Gastrocnemius medialis (tissue), 4 donors: ENCODE results near the gene SPOCK1. TPM values are rescaled to one million over a fixed set of nuclear protein-coding genes. Genes with fewer than 3 reads are reported as not detected.

ENCODE experiments used
- ATAC-seq, 2 donors: fragments of 150-250 bp; one replicate each; pipeline ENCODE4 v1.9.1; 2016
- DNase-seq, 2 donors: peaks; one replicate each; pipeline ENCODE4 v3.0.0-alpha.2; 2019
- H3K27ac ChIP-seq, 4 donors: fragments of 200-600 bp; sonication (generic); 1 replicate in 1 of 4; 2 replicates in 3 of 4; pipeline ENCODE4 v1.5.1; 2016 to 2018; ENCODE audit warnings: mild to moderate bottlenecking in 2 of 4, moderate library complexity in 1 of 4
- H3K27me3 ChIP-seq, 3 donors: fragments of 200-600 bp; sonication (generic) in 2 of 3; 1 replicate in 1 of 3; 2 replicates in 2 of 3; pipeline versions ENCODE4 v1.5.1 to v1.6.0; 2016 to 2019; ENCODE audit warnings: mild to moderate bottlenecking in 1 of 3, moderate library complexity in 1 of 3
- H3K36me3 ChIP-seq, 2 donors: fragments of 200-600 bp; sonication (generic) in 1 of 2; one replicate each; pipeline ENCODE4 v1.5.1; 2017 to 2018
- H3K4me1 ChIP-seq, 2 donors: fragments of 200-600 bp; sonication (generic) in 1 of 2; one replicate each; pipeline ENCODE4 v1.5.1; 2016 to 2017; ENCODE audit warnings: mild to moderate bottlenecking in 2 of 2
- H3K4me3 ChIP-seq, 4 donors: fragments of 200-600 bp; sonication (generic) in 3 of 4; 1 replicate in 1 of 4; 2 replicates in 3 of 4; pipeline ENCODE4 v1.5.1; 2016 to 2019; ENCODE audit warnings: mild to moderate bottlenecking in 2 of 4
- H3K9me3 ChIP-seq, 3 donors: fragments of 200-600 bp; sonication (generic) in 2 of 3; 1 replicate in 1 of 3; 2 replicates in 2 of 3; pipeline ENCODE4 v1.5.1; 2016 to 2019
- POLR2A ChIP-seq, 2 donors: fragments of 450-650 bp; IDR thresholded peaks; one replicate each; pipeline ENCODE4 v1.6.1; 2017; ENCODE audit warnings: antibody characterized with exemption in 2 of 2, mild to moderate bottlenecking in 2 of 2, moderate library complexity in 2 of 2
- in situ Hi-C, 4 donors: fragments of 200-750 bp; cut with MboI; loops; one replicate each; pipeline versions ENCODE4 v1.15.0 to v1.8.0; 2017; ENCODE audit warnings: low sequenced_read_pairs in 4 of 4
- intact Hi-C: fragments of 100-400 bp; cut with DNase I; formaldehyde crosslinking; loops from one replicate; pipeline ENCODE4 v1.15.1; 2023; ENCODE audit warnings: low total_unique reads
- total RNA-seq, 4 donors: library from RNA; depleted of rRNA; stranded (reverse); fragments of >200 nt; gene quantifications; one replicate each; pipeline versions ENCODE4 v1.1.0 to v1.2.3, GENCODE V29; 2016
- TF ChIP-seq, protein P1 (sequence below), 5 experiments: fragments of 450-650 bp in 3 of 5; fragments of 200-600 bp in 2 of 5; sonication (generic) in 2 of 5; IDR thresholded peaks in 4 of 5; conservative IDR thresholded peaks in 1 of 5; 1 replicate in 4 of 5; 2 replicates in 1 of 5; pipeline ENCODE4 v1.5.1; 2016 to 2019; ENCODE audit warnings: antibody characterized with exemption in 5 of 5, mild to moderate bottlenecking in 3 of 5, moderate library complexity in 3 of 5

Gene SPOCK1
- total RNA-seq, 4 donors from 2014 or later: 5.8 to 33.8 (median 25.3) TPM

DNA sequence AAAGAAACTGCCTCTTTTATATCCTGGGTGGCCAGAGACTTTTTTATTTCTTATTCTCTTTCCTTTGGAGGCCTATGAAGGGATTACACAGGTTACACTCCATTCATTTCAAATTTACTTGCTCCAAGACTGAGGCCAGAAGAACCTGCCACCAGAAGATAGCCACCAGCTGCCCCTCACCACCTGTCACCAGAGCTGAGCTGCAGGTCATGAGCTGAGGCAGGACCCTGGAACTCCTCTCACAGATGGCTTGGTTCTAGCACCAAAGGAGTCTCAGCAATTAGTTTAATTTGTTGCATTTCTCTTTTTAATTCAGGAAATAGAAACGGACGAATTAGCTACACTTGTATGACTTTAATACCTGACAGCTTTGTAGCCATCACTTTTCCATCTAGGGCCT lies 313.9 kb downstream of the SPOCK1 start:
- DNase-seq (no peak), ATAC-seq (no peak)
- H3K4me3 ChIP-seq: no peak overlapping the region
- H3K4me1 ChIP-seq: no peaks in the 10 kb centered on the region
- in situ Hi-C loops: no loop called here
- H3K27me3 ChIP-seq: no peaks in the 10 kb centered on the region
- no peak for TF ChIP-seq POLR2A (IDR thresholded peaks at IDR 0.05)
- TF ChIP-seq, protein P1, sequence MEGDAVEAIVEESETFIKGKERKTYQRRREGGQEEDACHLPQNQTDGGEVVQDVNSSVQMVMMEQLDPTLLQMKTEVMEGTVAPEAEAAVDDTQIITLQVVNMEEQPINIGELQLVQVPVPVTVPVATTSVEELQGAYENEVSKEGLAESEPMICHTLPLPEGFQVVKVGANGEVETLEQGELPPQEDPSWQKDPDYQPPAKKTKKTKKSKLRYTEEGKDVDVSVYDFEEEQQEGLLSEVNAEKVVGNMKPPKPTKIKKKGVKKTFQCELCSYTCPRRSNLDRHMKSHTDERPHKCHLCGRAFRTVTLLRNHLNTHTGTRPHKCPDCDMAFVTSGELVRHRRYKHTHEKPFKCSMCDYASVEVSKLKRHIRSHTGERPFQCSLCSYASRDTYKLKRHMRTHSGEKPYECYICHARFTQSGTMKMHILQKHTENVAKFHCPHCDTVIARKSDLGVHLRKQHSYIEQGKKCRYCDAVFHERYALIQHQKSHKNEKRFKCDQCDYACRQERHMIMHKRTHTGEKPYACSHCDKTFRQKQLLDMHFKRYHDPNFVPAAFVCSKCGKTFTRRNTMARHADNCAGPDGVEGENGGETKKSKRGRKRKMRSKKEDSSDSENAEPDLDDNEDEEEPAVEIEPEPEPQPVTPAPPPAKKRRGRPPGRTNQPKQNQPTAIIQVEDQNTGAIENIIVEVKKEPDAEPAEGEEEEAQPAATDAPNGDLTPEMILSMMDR (IDR thresholded peaks at IDR 0.05 in 4 of 5, conservative IDR thresholded peaks at IDR 0.05 in 1 of 5): no peak
- H3K9me3 ChIP-seq: no peaks in the 10 kb centered on the region
- H3K27ac ChIP-seq: no peak overlapping the region
- intact Hi-C loops: no loop called here
- H3K36me3 ChIP-seq: no peaks in the 10 kb centered on the region

- intact Hi-C loops (no loop called here), in situ Hi-C loops (no loop called here)
- ATAC-seq: no peak
- DNase-seq: no peak
- no peaks in the 10 kb centered on the region for H3K27me3 ChIP-seq
- H3K4me3 ChIP-seq: no peak overlapping the region
- no peaks in the 10 kb centered on the region for H3K9me3 ChIP-seq
- H3K4me1 ChIP-seq: no peaks in the 10 kb centered on the region
- no peaks in the 10 kb centered on the region for H3K36me3 ChIP-seq
- no peak overlapping the region for H3K27ac ChIP-seq
- no peak for TF ChIP-seq POLR2A (IDR thresholded peaks at IDR 0.05)
- TF ChIP-seq, protein P1 (IDR thresholded peaks at IDR 0.05 in 4 of 5, conservative IDR thresholded peaks at IDR 0.05 in 1 of 5): no peak
These were observed 314.4 kb downstream of the SPOCK1 start for GRCh38 chr5:137184734-137185133.

DNA sequence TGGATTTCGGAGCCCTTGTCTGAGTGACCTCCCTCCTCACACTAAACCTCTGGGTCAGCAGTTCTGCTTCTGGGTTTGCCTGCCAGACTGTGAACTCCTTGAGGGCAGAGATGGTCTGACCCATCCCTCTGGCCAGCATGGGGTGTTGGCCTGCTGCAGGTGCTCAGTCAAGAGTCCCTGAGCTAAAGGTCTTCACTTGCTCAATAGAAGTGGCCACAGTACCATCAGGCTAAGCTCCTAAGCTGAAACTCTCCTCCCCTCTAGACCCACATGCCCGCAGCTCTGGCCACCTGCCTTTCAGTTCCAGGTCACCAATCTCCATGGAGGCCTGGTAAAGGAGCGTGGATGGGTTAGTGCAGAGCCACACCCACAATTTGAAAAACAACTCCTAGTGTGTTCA lies 316.6 kb downstream of the SPOCK1 start:
- TF ChIP-seq, protein P1 (IDR thresholded peaks at IDR 0.05 in 4 of 5, conservative IDR thresholded peaks at IDR 0.05 in 1 of 5): no peak
- no peak for TF ChIP-seq POLR2A (IDR thresholded peaks at IDR 0.05)
- Histone ChIP-seq H3K36me3 (no peaks in the 10 kb centered on the region), H3K4me3 (no peak overlapping the region), H3K27ac (no peak overlapping the region), H3K9me3 (no peaks in the 10 kb centered on the region), H3K27me3 (no peaks in the 10 kb centered on the region), H3K4me1 (no peaks in the 10 kb centered on the region)
- in situ Hi-C loops (no loop called here), intact Hi-C loops (no loop called here)
- DNase-seq (no peak), ATAC-seq (no peak)

DNA sequence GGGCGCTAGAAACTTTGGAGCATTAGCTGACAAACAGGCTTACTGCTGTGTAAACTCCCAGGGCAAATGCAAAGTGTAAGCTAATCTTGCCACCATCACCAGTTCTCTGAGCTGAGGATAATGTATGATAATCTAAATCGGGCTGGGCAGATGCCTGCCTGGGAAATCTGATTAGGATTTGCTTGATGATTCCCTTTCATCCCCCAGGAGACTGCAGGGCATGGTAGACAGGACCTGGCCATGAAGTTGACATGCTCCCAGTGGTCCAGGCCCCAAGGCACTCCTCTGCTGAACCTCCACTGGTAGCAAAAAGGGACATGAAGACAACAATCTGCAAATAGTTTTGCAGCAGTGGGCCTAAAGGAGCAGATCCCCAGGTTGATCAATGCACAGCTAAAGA lies 317.5 kb downstream of the SPOCK1 start:
- Histone ChIP-seq H3K27me3 (no peaks in the 10 kb centered on the region), H3K4me3 (no peak overlapping the region), H3K9me3 (no peaks in the 10 kb centered on the region), H3K4me1 (no peaks in the 10 kb centered on the region), H3K36me3 (no peaks in the 10 kb centered on the region), H3K27ac (no peak overlapping the region)
- ATAC-seq: no peak
- intact Hi-C loops (no loop called here), in situ Hi-C loops (no loop called here)
- no peak for DNase-seq
- no peak for TF ChIP-seq POLR2A (IDR thresholded peaks at IDR 0.05)
- TF ChIP-seq, protein P1 (IDR thresholded peaks at IDR 0.05 in 4 of 5, conservative IDR thresholded peaks at IDR 0.05 in 1 of 5): no peak

GRCh38 chr5:137179203-137179602 lies 319.9 kb downstream of the SPOCK1 start:
- in situ Hi-C loops (no loop called here), intact Hi-C loops (no loop called here)
- no peak overlapping the region for H3K4me3 ChIP-seq
- H3K27ac ChIP-seq: no peak overlapping the region
- TF ChIP-seq, protein P1 (IDR thresholded peaks at IDR 0.05 in 4 of 5, conservative IDR thresholded peaks at IDR 0.05 in 1 of 5): no peak
- TF ChIP-seq POLR2A (IDR thresholded peaks at IDR 0.05): no peak
- no peak for DNase-seq
- ATAC-seq: no peak
- no peaks in the 10 kb centered on the region for H3K4me1 ChIP-seq
- H3K9me3 ChIP-seq: no peaks in the 10 kb centered on the region
- H3K36me3 ChIP-seq: no peaks in the 10 kb centered on the region
- H3K27me3 ChIP-seq: no peaks in the 10 kb centered on the region
